HG02763 (cell line): Measurements from ENCODE around the gene GLB1L3.
"Not testable (repeated sequence)": the region's sequence is repeated elsewhere in the genome, so short reads cannot be mapped to it uniquely, and the experiment has no call there.

Source experiments
- ATAC-seq: cut with Tn5 transposase; IDR thresholded peaks from one replicate; pipeline ENCODE4 v1.9.1; 2021; ENCODE audit warnings: mild to moderate bottlenecking, moderate library complexity; ENCODE audit not compliant: unreplicated experiment

GLB1L3 gene

DNA sequence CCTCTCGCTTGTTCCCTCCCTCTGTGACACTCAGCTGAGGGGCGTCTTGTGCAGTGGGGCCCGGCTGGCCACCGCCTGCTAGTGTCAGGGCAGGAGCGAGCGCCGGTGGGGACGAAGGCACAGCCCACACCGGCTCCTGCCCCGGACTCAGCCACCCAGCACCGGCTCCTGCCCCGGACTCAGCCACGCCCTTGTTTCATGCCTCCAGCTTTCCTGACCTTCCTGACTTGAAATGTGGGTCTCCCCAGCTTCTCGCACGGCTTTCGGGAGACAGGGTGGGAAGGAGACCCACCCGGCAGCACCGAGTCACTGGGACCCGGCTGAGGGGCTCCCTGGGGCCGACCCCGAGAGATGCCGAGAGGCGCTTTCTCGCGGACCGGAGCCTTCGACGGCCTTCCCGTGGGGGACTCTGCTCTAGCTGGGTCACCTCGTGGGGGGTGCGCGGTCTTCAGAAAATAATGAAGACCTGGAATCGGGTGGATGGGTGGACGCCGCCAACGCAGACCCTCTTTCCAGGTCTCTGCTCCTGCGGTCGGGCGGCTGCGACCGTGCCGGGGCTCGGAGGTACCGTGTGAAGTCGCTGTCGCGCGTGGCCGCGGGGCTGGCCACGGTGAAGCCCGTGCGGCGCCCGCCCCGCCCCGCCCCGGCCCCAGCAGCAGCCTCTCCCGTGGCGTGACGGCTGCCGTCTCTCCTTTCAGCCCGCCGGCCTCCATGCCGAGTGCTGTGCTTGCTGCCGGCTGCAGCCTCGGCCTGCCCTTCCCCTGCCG, 65.8 kb downstream of the GLB1L3 start:
- no peak for ATAC-seq

GRCh38 chr11:134342572-134343340, 66.6 kb downstream of the GLB1L3 start:
- no peak for ATAC-seq

- ATAC-seq, result no peak
Measured at GRCh38 chr11:134343646-134344045, 67.5 kb downstream of the GLB1L3 start.

- not testable (repeated sequence) for ATAC-seq
Measured at GRCh38 chr11:134344497-134345236, 68.5 kb downstream of the GLB1L3 start.

- ATAC-seq, result no peak
Measured at GRCh38 chr11:134345237-134345550, 69.0 kb downstream of the GLB1L3 start.

DNA sequence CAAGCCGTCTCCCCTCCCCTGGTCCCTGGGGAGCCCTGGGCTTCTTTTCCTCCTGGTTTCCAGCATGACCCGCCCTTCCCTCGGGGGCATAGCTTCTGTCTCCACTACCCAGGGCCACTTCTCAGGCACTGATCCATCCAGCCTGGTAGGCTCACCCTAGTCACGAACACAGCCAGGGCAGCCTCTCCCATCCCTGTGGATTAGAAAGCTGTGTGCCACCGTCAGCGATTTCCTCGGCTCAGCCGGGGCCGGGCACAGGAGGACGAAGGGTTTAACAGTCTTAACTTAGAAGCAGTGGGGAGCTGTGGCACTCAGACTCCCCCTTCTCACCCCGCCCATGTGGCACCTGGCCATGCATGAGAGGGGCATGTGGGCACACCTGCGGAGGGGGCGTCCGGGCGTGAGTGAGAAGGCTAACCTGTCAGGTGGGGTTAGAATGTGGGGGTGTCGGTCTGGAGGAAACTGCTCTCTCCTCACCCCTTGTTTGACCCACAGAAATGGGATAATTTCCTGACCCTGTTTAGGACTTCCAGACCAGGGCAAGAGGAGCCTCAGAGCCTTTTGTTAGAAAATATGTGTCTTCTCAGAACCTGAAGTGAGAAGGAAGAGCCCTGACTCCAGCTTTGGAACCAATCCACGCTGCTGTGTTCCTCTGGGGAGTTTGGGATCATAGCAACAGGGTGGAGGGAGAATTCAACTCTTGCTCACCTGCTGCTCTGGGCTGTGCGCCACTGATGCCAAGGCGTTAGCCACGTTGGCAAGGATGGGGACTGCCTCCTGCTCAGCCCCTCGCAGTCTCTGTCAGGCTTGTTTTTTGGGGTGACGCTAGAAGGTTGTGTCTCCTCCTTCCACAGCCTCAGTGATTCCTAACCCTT, 70.2 kb downstream of the GLB1L3 start:
- no peak for ATAC-seq

DNA sequence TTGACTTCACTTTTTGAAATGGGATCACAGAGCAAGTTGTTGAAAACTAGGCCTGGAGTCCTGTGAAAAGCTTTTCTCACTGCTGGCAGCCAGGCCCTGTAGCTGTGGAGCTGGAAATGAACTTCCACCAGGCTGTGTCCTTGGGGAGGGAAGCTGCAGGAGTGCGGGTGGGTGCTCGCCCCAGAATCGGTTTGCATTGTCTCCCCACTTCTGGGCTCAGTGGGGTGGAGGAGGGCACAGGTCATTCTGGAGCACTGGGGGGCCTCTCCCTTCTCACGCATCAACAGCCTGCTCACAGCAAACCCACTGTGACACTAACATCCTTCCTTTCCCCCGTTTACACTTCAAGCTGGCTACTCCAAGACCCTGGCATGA, 70.8 kb downstream of the GLB1L3 start:
- no peak for ATAC-seq

DNA sequence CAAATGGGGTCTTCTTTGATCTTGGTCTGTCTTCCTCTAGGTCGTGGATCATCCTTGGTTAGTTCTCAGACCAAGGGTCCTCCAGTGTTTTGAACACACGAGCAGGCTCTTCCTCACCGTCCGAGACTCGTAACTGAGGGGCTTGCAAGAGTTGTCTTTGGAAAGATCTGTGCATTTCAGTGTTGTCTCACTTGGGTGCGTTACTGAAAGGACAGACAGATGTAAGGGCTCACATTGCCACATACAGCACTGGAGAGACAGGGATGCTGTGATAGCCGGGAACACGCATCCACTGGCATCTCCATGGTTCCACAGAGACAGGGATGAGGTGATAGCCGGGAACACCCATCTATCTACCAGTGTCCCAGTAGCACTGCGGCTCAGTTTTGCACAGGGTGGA, 71.3 kb downstream of the GLB1L3 start:
- ATAC-seq, result no peak

- ATAC-seq, result no peak
Measured at GRCh38 chr11:134349109-134349801, 73.1 kb downstream of the GLB1L3 start.

GRCh38 chr11:134349802-134350355, 73.7 kb downstream of the GLB1L3 start:
- no peak for ATAC-seq

- ATAC-seq, result no peak
Measured at GRCh38 chr11:134350381-134350780, 74.2 kb downstream of the GLB1L3 start.

GRCh38 chr11:134352111-134352510, 75.9 kb downstream of the GLB1L3 start:
- no peak for ATAC-seq

GRCh38 chr11:134355136-134355535, 79.0 kb downstream of the GLB1L3 start:
- ATAC-seq, result no peak

- ATAC-seq, result no peak
Measured at GRCh38 chr11:134355656-134356055, 79.5 kb downstream of the GLB1L3 start.

DNA sequence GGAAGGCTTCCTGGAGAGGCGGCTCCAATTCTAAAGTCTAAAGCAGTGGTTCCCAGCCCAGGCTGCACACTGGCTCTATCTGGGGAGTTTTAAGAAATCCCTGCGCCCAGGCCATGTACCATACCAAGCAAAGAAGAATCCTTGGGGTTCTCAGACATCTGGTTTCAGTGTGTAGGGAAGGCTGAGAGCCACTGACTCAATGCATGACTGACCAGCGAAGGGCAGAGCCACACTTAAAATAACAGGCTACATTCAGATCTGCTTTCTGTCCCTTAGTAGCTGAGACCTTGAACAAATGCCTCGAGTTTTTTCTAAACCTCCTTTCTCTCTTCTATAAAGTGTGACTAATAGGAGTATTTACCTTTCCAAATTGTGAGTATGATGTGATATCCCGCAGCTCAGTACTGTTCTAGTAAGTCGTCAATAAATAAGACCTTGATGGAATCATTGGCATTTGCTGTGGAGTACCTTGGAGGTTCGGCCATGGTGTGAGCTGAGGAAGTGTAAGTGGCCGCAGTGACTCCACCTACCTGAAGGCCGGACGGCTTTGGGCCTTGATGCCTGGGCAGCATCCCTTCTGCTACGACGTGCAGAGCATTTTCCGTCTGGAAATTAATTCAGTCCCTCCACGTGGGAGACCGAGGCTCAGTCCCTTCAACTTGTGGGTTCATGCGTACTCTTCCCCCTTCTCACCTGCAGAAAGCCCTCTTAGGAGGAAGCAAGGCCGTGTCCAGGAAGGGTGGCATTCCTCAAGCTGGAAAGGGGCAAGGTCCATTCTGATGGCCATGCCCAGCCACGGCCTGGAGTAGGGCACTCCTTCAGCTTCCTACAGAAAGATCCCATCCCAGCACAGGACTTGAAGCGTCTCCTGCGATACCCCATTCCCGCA, 80.7 kb downstream of the GLB1L3 start:
- ATAC-seq, result no peak

DNA sequence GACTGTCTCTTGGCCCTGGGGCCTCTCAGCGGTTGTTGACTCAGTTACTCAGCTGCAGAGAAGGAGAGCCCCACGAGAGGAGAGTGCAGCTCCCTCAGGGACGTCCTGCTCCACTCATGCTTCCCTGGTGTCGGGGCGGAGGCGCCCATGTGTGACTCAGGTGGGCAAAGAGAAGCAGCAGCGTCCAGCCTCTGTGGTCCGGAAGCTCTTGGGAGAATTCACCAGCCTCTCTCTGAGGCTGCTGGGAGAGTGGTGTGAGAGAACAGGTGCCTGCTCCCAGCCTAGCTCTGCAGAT, 81.3 kb downstream of the GLB1L3 start:
- no peak for ATAC-seq

DNA sequence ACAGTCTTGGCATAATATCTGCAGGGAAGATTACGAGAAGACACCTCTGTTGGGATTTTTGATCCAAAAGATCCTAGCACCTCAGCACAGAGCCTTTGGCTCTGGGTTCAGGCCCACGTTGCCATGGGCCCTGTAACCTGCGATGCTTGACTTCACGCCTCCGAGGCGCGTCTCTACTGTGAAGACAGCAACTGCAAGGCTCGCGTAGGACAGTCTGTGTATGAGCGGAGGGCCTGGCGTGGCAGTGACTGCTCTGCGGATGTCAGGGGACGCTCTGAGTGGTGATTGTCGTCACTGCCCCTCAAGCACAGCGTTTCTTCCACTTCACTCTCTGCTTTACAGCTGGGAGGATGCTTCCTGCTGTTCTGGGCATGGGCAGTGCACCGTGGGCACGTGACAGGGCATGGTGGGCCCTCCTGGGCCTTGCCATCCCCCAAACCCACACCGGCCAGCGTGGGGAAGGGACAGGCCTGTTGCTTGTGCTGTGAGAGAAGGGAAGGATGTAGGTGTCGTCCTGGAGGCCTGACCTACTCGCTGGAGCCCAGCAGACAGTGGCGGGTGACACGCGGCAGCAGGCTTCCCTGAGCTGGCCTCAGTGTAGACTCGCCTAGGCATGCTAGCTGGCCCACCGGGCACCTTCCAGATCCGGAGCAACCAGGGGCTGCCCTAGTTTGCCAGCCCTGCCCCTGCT, 82.1 kb downstream of the GLB1L3 start:
- no peak for ATAC-seq

DNA sequence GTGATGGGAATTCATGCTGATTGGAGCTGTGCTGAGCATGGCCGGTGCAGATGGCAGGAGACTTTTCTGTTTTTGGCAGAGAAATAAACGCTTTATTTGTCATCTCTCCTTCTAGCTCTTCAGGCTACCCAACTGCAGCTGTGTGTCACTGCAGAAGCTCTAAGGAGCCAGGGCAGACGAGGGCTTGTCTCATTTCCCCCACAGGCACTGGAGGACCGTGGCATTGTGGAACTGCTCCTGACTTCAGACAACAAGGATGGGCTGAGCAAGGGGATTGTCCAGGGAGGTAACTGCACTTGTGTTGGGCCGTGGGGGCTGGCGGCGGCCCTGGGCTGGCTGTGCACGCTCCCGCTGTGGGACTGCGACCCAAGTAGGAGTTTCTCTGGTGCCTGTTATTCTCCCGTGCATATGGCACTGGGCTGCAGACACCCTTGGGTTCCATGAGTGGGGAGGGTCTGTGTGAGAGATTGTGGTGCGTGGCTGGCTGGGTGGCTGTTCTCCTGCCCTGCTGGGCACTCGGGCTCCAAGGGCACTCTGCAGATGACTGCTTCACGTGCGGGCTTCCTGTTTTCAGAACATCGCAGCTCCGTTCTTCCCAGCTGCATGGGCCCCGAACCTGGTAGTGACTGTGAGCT, 82.8 kb downstream of the GLB1L3 start:
- ATAC-seq, result no peak
